ENCODE data around the gene DAB1.

The DAB1 gene

DNA sequence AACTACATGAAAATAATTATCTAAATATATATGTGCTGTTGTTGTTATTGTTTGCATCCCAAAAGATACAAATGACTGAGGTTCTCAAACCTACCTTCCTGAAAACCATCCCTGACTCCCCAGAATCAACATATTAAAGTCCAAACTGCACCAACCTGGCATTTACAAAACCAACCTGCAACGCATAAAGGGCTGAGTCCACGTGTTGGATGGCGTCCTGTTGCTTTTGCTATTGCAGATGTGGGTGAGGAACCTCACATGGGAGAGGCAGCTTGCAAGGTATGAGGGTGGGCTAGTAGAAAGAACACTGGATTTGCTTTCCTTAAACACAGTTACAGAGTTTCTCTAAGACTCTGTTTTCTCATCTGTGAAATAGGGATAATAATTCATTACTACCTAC lies 456.5 kb downstream of the DAB1 start:
- no peak for DNase-seq

DNA sequence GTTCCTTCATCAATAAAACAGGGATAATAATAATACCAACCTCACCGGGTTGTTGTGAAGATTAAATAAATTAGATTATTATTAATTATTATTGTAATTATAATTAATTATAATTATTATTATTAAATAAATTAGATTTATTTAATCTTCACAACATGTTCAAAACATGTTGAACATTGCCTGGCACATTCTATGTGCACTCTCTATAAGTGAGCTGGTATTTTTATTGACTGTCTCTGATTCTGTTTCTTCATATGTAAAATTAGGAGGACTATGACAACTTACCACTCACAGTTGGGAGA lies 457.2 kb downstream of the DAB1 start:
- DNase-seq = no peak

DNA sequence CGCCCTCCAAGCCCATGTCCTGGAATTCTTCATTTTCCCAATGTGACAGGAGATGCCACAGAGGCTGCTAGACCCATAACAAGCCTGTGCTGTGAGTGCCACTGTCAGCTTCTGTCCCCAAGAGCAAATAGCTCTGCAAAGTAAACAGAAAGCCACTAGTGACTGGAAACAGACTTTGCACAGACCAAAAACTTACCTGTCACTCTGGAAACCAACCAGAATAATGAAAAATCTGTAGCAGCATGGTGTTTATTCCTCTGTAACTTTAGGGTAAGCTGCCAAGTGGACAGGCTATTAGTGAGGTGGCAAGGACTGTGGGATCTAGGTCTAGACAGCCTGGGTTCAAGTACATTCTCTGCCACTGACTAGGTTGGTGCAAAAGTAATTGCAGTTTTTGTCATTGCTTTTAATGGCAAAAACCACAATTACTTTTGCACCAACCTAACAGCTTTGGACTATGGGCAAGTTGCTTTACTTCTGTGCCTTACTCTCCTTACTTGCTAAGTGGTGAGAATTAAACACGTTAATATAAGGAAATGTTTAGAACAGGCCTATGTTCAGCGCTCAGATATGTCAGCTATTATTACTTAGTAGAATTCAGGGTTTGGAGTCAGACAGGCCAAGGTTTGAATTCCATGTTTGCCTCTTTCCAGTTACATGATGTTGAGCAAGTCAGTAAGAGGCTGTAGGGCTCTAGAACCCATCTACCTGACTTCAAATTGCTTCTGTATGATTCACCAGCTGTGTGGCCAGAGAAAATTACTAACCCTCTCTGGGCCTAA lies 457.8 kb downstream of the DAB1 start, which contains the start of gene C8B:
TSS of gene C8B (minus strand) at position 100 of the 782 bp plus-strand sequence. CDS start at position 33, 67 bp downstream.
- DNase-seq = no peak

DNA sequence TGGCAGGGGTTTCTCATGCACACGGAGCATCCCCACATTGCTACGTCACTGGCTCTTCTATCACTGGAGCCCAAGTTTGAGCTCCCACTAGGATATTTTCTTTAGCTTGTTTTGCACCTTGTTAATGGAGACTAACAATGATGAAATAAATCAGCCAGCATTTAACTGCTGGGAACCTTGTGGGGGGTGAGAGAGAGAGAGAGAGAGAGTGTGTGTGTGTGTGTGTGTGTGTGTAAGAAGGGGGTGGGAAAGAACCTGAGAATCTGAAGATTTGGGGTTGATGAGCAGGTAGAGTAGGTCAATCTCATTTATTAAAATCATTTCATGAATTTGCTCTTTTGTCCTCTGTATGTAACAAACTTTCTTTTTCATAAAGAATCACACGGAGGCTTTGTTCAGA lies 458.7 kb downstream of the DAB1 start:
- DNase-seq = no peak

DNA sequence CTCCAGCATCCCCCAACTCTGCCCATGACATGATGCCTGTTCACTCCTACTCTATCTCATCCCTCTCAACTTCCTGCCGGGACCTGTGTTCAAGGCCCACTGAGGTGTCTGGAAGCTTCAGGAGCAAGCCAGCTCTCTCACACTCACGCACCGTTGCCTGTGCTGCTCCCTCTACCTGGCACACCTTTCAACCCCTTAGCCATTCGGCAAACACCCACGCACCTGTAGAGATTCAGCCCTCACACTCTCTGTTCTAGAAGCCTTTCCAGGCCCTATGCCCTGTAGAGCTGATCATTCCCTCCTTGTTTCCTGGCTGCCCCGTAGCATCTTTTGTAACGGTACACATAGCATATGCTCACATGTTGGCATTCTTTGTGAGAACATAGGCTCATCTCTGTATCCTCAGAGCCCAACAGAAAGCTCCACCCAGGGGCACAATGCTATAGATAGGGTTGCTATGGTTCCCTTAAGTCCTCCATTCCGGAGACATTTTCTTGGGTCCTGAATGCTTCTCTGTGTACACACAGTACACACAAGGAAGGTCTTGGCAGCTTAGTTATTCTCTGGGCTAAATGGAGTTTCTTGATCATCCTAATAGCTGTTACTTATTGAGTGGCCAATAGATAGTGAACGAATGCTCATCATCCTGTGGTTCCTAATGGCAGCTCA lies 459.4 kb downstream of the DAB1 start:
- DNase-seq = no peak

DNA sequence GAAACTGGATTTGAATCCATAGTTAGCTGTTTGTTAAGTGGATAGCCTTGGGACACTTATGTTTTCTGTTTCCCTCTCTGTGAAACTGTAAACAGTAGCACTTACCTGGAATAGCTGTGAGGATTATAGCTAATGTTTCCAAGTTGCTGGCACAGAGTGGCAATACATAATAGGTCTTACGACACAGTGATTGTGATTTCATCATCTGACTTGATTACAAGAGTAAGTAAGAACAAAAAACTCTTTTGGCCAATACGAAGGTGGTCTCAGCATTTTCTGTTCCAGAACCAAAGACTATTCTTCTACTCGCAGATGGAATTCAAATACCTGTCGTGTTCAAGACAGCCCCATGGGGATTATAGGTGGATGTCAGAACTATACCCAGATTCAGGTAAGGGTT lies 460.2 kb downstream of the DAB1 start:
- no peak for DNase-seq

DNA sequence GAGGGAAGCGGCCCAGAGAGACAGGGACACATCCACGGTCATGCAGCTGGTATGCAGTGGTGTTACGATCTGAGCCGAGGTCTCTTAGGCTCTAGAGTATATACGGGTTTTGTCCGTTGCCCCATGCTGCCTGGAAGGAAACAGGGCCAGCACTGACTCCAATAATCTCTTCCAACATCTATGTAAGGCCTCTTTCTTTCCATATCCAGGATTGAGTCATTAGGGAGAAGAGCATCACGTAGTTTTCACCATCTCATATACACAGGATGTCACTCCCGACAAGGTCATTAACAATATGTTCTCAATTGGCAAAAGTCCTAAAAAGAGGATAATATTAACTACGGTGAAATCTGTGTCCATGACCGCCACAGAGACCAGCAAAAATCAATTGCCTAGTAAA lies 462.4 kb downstream of the DAB1 start:
- no peak for DNase-seq

DNA sequence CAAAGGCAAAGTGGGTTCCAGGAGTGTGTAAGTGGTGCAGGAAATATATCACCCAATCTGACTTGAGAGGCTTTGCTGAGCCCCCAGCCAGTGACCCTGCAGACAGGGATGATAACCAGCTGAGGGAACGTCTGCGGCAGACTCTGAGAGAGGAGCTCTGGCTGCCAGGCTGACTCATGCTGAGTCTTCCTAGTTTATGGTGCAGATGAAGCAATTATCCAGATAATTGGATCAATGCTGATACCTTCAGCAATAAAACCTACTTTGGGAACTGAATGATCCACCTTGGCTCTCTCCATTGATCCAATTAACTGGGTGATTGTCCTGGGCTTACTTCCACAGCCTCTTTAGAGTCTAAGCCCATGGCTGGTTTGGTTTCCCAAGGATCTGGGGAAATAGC lies 465.3 kb downstream of the DAB1 start:
- no peak for DNase-seq

DNA sequence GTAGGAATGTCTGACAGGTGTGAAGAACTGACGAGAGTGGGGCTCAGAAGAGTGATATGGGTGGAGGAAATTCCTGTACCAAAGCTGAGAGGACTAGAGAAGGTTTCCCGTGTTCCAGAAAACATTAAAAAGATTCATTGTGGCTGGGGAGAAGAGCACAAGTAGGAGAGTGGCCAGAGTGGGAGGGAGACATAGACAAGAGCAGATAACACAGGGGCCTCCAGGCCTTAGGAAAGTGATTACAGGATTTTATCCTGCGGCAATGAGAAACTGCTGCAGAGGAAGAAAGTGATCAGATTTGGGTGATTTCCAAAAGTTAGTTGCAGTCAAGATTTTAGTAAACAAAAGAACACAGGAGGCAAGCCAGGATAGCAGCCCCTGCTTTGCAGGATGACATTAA lies 465.9 kb downstream of the DAB1 start:
- no peak for DNase-seq

DNA sequence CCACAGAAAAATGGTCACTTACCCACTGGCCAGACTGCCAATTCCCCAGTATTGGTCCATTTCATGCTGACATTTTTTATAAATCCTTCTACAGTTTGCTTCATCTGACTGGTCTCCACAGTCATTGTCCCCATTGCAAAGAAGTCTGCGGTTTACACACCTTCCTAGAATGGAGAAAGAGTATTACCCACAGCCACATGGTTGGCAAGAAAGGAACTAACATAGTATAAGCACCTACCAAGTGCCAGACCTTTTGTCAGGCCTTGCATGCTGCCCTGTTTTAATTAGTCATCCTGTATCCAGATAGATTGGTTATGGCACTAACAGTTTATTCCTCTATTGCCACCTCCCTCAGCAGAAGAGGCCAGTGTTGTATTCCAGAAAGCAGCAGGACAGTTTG lies 469.2 kb downstream of the DAB1 start:
- no peak for DNase-seq

DNA sequence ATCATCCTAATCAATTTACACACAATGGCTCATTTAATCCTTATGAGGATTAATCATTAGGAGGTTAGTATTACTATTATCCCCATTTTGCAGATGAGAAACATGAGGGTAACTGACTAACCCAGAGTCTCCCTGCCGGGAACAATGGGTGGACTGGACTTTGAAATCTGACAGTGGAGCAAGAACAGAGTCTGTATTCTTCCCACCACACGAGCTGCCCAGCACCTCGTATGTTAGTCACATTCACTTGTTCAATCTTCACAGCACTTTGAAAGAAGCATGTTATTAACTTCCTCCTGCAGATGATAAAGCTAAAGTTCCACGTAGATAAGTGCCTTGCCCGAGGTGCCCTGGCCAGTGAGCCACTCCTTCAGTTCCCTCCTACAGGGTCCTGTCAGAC lies 470.5 kb downstream of the DAB1 start:
- DNase-seq = no peak

DNA sequence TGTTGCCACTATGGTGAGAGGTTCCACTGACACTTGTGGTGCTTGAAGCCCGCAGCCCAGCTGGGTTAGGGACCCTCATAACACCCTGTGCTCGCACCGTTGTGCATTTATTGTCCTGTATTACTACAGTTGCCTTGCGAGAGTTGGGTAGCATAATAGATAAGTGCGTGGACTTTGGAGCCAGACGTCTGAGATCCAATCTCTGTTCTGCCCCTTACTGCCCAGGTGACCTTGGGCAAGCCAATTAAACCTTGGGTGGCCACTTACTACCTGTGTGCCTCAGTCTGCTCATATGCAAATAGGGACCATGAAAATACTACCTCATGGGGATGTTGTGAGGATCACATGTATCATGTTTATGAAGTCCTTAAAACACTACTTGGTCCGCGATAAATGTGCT lies 471.4 kb downstream of the DAB1 start:
- no peak for DNase-seq

DNA sequence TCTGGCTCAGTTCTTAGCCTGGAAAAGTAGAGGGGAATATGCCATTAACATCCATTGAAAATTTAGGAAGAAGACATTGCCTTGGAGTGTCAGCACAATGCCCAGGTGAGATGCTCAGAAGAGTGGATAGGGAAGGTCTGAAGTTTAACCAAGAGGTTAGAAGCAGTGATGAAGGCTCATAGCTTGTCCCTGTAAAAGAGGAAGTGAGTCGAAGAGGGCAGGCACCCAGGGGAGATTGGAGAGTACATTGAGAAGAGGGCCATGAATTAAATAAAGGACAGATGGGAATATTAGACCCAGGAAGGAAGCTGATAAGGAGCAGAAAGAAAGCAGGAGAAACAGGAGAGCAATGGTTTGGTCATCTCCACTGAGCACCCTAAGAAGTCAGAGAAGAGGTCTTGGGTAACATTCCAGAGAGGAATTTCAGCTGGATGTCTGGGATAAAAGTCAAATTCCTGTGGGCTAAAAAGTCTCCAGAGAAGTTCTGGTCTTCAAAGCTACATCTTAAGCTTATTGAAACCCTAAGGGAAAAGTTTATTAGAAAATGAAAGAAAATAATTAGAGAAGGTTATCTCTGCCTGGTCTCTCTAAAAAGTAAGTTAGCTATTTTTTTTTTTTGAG lies 475.3 kb downstream of the DAB1 start:
- DNase-seq = no peak

All from NCI-H69 (cell line).